Measurements from ENCODE around the gene CSPG4.

Gene CSPG4

DNA sequence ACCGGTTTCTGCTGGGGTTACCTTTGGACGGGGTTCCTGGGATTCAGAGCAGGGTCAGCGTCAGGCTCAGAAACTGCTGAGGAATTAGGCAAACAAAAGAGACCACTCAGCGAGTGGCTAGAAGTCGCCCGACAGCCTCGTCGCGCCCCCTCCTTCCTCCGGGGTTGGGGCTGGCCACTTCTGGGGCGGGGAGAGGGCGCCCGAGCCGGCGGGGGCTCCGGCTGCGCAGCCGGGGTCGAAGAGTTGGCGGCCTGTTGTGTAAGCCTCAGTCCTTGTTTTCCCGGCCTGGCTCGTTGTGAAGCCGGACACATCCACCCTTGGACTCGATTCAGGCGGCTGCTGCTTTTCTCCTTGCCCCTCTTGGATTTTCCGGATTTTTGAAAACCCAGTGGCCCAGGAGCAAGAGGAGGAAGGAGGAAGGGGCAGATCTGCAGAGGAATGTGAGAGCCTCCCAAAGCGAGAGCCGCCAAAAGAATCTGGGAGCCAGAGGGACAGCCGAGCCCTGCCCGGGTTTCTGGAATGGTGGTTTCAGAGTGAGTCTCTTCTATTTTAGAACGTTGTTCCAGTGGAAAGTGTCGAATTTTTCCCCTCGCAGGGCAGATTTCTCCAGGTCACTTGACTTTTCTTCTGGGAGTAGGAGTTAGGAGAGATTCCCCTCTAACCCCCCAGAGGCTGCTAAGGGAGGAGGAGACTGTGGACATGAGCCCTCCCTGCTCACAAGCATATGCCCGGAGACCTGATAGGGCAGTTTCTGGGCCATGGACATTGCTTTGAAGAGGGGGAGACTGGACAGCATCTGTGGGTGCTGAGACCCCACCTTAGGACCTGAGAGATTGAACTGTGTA lies 64.3 kb downstream of the CSPG4 start:
- TF ChIP-seq, protein P1, sequence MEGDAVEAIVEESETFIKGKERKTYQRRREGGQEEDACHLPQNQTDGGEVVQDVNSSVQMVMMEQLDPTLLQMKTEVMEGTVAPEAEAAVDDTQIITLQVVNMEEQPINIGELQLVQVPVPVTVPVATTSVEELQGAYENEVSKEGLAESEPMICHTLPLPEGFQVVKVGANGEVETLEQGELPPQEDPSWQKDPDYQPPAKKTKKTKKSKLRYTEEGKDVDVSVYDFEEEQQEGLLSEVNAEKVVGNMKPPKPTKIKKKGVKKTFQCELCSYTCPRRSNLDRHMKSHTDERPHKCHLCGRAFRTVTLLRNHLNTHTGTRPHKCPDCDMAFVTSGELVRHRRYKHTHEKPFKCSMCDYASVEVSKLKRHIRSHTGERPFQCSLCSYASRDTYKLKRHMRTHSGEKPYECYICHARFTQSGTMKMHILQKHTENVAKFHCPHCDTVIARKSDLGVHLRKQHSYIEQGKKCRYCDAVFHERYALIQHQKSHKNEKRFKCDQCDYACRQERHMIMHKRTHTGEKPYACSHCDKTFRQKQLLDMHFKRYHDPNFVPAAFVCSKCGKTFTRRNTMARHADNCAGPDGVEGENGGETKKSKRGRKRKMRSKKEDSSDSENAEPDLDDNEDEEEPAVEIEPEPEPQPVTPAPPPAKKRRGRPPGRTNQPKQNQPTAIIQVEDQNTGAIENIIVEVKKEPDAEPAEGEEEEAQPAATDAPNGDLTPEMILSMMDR (IDR thresholded peaks at IDR 0.05; ENCODE audit: unreplicated experiment in 3 of 3): no peak
- peak overlapping the region; percentile 95 to 97 (median 96) for H3K4me3 Mint-ChIP-seq

DNA sequence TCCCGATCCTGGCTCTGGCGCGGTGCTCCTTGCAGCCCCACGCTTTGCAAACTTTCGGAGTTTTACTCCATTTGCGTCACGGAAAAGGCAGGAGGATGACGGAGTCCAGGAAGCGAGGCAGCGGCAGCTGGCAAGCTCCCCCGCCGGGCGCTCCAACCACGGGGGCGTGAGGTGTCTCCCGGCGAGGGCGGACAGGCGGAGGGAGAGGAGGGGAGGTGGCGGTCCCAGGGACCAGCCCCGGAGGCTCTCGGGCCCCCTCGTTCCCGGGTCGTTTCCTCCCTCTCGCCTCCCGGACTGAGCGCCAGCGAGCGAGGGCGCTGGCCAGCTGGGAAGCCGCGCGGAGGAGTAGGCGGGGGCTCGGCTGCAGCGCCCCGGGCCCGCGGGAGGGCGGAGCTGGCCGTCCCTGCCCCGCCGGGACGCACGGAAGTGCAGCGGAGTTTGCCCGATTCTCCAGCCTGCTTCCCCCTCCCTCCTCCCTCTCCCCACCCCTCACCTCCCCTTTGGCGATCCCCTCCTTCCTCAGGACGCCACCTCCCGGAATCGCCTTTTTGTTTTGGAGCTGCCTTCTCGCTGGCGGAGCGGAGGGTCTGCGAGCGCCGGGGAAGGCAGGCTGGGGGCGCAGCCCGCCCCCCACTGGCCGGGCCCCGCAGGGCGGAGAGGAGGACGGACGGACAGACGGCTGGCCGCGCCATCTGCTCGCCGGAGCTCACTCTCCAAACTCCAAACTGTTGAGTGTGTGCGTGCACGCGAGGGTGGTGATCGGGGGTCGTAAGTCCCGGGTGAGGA lies 65.1 kb downstream of the CSPG4 start, which contains the start of gene SNX33:
SNX33 (plus strand) TSS at position 543 of the 786 bp plus-strand sequence. CDS start 1,191 bp downstream, outside the sequence.
- Mint-ChIP-seq H3K36me3 (ENCODE audit: low read depth) (peaks cover 19% of the 10 kb centered on the region), H3K27ac (peak within 1 kb of the TSS; percentile 86 to 96 (median 94)), H3K4me3 (peak within 1 kb of the TSS; percentile 95 to 97 (median 96)), H3K4me1 (peaks cover 49% of the 10 kb centered on the region), H3K27me3 (ENCODE audit: low read depth) (peaks cover 6% of the 10 kb centered on the region), H3K9me3 (no peaks in the 10 kb centered on the region)
- TF ChIP-seq, protein P1 (IDR thresholded peaks at IDR 0.05; ENCODE audit: unreplicated experiment in 3 of 3): peak; percentile 35 to 59 (median 47)

More for the DNA sequence above, 64.3 kb downstream of the CSPG4 start:
- peaks cover 6% of the 10 kb centered on the region for H3K27me3 Mint-ChIP-seq (ENCODE audit: low read depth)
- peak overlapping the region; percentile 86 to 96 (median 94) for H3K27ac Mint-ChIP-seq
- no peaks in the 10 kb centered on the region for H3K9me3 Mint-ChIP-seq
- peaks cover 19% of the 10 kb centered on the region for H3K36me3 Mint-ChIP-seq (ENCODE audit: low read depth)
- H3K4me1 Mint-ChIP-seq: peaks cover 57% of the 10 kb centered on the region

DNA sequence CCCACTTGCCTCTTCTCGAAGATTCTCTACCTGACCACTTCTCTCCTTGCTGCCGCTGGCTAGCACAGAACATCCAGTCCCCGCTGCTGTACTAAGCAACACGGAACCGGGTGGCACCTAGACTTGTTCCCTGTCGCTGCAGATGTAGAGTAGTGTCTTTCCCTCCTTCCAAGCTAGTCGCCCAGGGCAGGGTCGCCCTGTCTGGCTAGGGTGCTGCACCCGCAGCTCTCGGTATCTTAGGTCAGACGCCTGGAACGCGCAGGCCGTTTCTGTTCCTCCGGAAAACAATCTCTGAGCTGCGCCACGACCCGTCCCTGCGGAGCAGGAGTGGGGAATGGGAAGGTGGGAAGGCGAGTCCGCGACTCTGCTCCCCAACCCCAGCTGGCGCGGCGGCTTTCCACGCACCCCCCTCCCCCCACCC lies 65.7 kb downstream of the CSPG4 start:
- Mint-ChIP-seq H3K9me3 (no peaks in the 10 kb centered on the region), H3K27me3 (ENCODE audit: low read depth) (peaks cover 6% of the 10 kb centered on the region), H3K27ac (peak overlapping the region; percentile 67 to 79 (median 72)), H3K4me1 (peaks cover 42% of the 10 kb centered on the region), H3K4me3 (peak overlapping the region; percentile 93 to 96 (median 93)), H3K36me3 (ENCODE audit: low read depth) (peaks cover 19% of the 10 kb centered on the region)
- TF ChIP-seq, protein P1 (IDR thresholded peaks at IDR 0.05; ENCODE audit: unreplicated experiment in 3 of 3): no peak

DNA sequence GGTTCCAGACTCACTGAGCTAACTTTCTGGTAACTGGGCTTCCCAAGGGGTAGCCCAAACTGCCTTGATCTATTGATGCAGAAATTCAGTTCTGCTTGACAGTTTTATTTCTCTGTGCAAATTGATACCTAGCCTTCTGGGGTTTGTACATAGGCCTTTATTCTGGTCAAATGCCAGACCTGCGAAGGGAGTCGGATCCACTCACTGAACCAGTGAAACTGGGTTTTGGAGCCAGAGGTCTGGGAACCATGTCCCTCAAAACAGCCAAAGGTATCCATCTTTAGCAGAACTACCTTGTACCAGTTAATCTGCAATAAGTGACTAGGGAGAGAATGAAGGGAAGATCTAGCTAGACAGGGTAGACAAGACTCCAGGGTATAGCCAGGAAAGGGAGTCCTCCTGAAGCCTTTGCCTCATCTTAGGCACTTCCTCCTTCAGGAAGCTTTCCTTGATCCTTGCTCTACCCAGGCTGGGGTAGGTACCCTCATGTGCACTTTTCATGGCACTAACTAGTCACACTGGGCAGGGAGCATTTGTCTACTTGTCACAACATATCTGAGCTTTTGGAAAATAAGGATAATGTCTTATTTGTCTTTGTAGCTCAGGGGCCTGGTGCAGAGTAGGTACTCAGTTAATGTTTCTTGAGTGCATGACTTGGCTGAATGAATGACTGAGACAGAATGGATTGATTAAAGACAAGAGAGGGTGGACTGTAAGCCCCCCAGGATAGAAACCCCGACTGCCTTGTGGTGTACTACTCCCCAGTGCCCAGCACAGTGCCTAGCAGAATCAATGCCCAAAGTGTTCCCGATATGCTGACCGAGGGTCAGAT lies 66.3 kb downstream of the CSPG4 start:
- TF ChIP-seq, protein P1 (IDR thresholded peaks at IDR 0.05; ENCODE audit: unreplicated experiment in 3 of 3): no peak
- peaks cover 6% of the 10 kb centered on the region for H3K27me3 Mint-ChIP-seq (ENCODE audit: low read depth)
- H3K4me1 Mint-ChIP-seq: peaks cover 37% of the 10 kb centered on the region
- peak overlapping the region; percentile 93 to 96 (median 93) for H3K4me3 Mint-ChIP-seq
- no peaks in the 10 kb centered on the region for H3K9me3 Mint-ChIP-seq
- peak overlapping the region; percentile 67 to 79 (median 72) for H3K27ac Mint-ChIP-seq
- peaks cover 18% of the 10 kb centered on the region for H3K36me3 Mint-ChIP-seq (ENCODE audit: low read depth)

DNA sequence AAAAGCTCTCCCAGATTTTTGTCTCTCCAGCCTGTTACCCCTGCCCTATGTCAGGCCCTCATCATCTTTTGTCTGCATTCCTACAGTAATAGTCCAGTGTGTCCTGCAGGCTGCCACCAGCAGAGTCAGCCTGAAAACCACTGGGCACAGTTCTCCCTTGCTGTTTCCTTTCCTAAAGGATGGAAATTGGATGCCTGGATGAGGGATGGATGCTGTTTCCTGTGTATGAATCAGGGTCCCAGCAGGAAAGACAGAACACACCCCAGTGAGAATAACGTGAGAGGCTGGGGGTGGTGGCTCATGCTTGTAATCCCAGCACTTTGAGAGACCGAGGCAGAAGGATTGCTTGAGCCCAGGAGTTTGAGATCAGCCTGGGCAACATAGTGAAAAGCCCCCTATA lies 68.3 kb downstream of the CSPG4 start:
- H3K27ac Mint-ChIP-seq: peak overlapping the region in 1 of 3 experiments; percentile 47
- H3K9me3 Mint-ChIP-seq: no peaks in the 10 kb centered on the region
- peaks cover 17% of the 10 kb centered on the region for H3K4me1 Mint-ChIP-seq
- peaks cover 6% of the 10 kb centered on the region for H3K27me3 Mint-ChIP-seq (ENCODE audit: low read depth)
- H3K4me3 Mint-ChIP-seq: peak overlapping the region; percentile 32 to 63 (median 59)
- no peaks in the 10 kb centered on the region for H3K36me3 Mint-ChIP-seq (ENCODE audit: low read depth)
- TF ChIP-seq, protein P1 (IDR thresholded peaks at IDR 0.05; ENCODE audit: unreplicated experiment in 3 of 3): no peak

Measured in nephron (organoid).